HepG2 (cell line): ENCODE measurements around the gene AP3B1. TPM values are rescaled to one million over a fixed set of nuclear protein-coding genes. Genes with fewer than 3 reads are reported as not detected.

Experiments used
- ATAC-seq: fragments of 200-7000 bp; cut with Tn5 transposase; 3 replicates; pipeline ENCODE4 v1.9.1; 2020; ENCODE audit warnings: mild to moderate bottlenecking, moderate library complexity
- BruUV-seq: library from RNA; stranded (reverse); fragments of 400-500 nt; replicated peaks from 2 replicates; lab custom pipeline; 2021; lab: Mats Ljungman, UMichigan
- CTCF ChIA-PET: fragments of 300-600 bp; formaldehyde crosslinking; extraction: SDS; loops from one replicate; lab custom pipeline; 2021; ENCODE audit warnings: low total read pairs, inconsistent platforms, low intra/inter-chr PET ratio; lab: Yijun Ruan, JAX
- POLR2A ChIA-PET: fragments of 350-600 bp; sonication (Branson Sonifier 250); formaldehyde crosslinking; loops from one replicate; lab custom pipeline; 2020; ENCODE audit warnings: antibody characterized with exemption, inconsistent platforms; lab: Yijun Ruan, JAX
- DNase-seq: peaks from one replicate; pipeline ENCODE4 v3.0.0-alpha.2; 2015; ENCODE audit warnings: low spot score
- FAIRE-seq: peaks from 3 replicates; lab custom pipeline; 2011; peaks lifted over from hg19 to GRCh38; lab: Jason Lieb, UNC
- H2AFZ ChIP-seq: one replicate; pipeline ENCODE4 v1.6.1; 2011; ENCODE audit warnings: low read length, inconsistent platforms
- H3K27ac ChIP-seq: fragments of 300-600 bp; 3 replicates; pipeline ENCODE4 v1.8.0; 2011; ENCODE audit warnings: mixed run types, mild to moderate bottlenecking, mixed read lengths, low read length, inconsistent platforms; ENCODE audit not compliant: insufficient read depth; ENCODE audit errors: extremely low read length
- H3K27me3 ChIP-seq, 2 experiments: fragments of 200-600 bp in 1 of 2; 2 replicates in 1 of 2; 3 replicates in 1 of 2; pipeline versions ENCODE4 v1.6.0 to v1.8.0; 2011; ENCODE audit warnings: low read length in 2 of 2, mild to moderate bottlenecking in 2 of 2, moderate library complexity in 2 of 2, inconsistent platforms in 1 of 2; ENCODE audit not compliant: insufficient read depth in 2 of 2, control insufficient read depth in 1 of 2
- H3K36me3 ChIP-seq, 2 experiments: fragments of 200-600 bp in 1 of 2; replicated peaks in 1 of 2; 2 replicates in 1 of 2; 3 replicates in 1 of 2; pipeline versions ENCODE4 v1.5.1 to v1.8.0; 2011; ENCODE audit warnings: low read length in 2 of 2, inconsistent platforms in 1 of 2; ENCODE audit not compliant: insufficient read depth in 2 of 2, control insufficient read depth in 1 of 2
- H3K4me1 ChIP-seq: 2 replicates; pipeline ENCODE4 v1.5.1; 2012; ENCODE audit warnings: low read length, inconsistent platforms; ENCODE audit not compliant: insufficient read depth
- H3K4me2 ChIP-seq: 2 replicates; pipeline ENCODE4 v1.6.0; 2011; ENCODE audit warnings: low read depth, low read length, inconsistent platforms
- H3K4me3 ChIP-seq, 3 experiments: fragments of 200-600 bp in 1 of 3; sonication (generic), shearing (Covaris generic) in 1 of 3; replicated peaks in 1 of 3; 2 replicates each; pipeline ENCODE4 v1.5.1; 2011 to 2016; ENCODE audit warnings: low read length in 3 of 3, inconsistent platforms in 2 of 3, low read depth in 2 of 3, mild to moderate bottlenecking in 2 of 3, control low read depth in 1 of 3, mixed read lengths in 1 of 3; ENCODE audit not compliant: insufficient read depth in 1 of 3
- H3K79me2 ChIP-seq: one replicate; pipeline ENCODE4 v1.6.1; 2011; ENCODE audit warnings: low read length, inconsistent platforms; ENCODE audit not compliant: insufficient read depth
- H3K9ac ChIP-seq: 2 replicates; pipeline ENCODE4 v1.6.0; 2011; ENCODE audit warnings: mild to moderate bottlenecking, low read depth, low read length, inconsistent platforms; ENCODE audit not compliant: insufficient read depth
- H3K9me3 ChIP-seq: 2 replicates; pipeline ENCODE4 v1.5.1; 2012; ENCODE audit warnings: mild to moderate bottlenecking, low read length
- H4K20me1 ChIP-seq: 2 replicates; pipeline ENCODE4 v1.6.0; 2011; ENCODE audit warnings: inconsistent platforms, mild to moderate bottlenecking, low read length, moderate library complexity; ENCODE audit not compliant: insufficient read depth
- AGO2 ChIP-seq: fragments of 200-400 bp; formaldehyde crosslinking; optimal IDR thresholded peaks from 2 replicates; pipeline ENCODE3; 2017; ENCODE audit warnings: mild to moderate bottlenecking, low read depth, low read length, moderate library complexity
- CENPX ChIP-seq: sonication (generic); formaldehyde crosslinking; IDR thresholded peaks from 2 replicates; pipeline ENCODE4 v1.9.0; 2021; ENCODE audit warnings: mild to moderate bottlenecking, missing genetic modification reagents, moderate library complexity
- CSRNP2 ChIP-seq: sonication (generic); formaldehyde crosslinking; conservative IDR thresholded peaks from 2 replicates; pipeline ENCODE4 v1.8.0; 2022; ENCODE audit warnings: low read depth, missing genetic modification reagents
- HIVEP1 ChIP-seq: sonication (generic); formaldehyde crosslinking; IDR thresholded peaks from 2 replicates; pipeline ENCODE4 v1.4.0; 2020; ENCODE audit warnings: mild to moderate bottlenecking, missing genetic modification reagents
- HNRNPL ChIP-seq: fragments of 200-400 bp; formaldehyde crosslinking; IDR thresholded peaks from 2 replicates; pipeline ENCODE4 v1.6.1; 2017; ENCODE audit warnings: mild to moderate bottlenecking, low read depth, low read length
- HOXD1 ChIP-seq: sonication (generic); formaldehyde crosslinking; IDR thresholded peaks from 2 replicates; pipeline ENCODE4 v1.5.0; 2020; ENCODE audit warnings: missing genetic modification reagents
- MEF2D ChIP-seq: sonication (generic); formaldehyde crosslinking; IDR thresholded peaks from 2 replicates; pipeline ENCODE4 v1.5.1; 2020; ENCODE audit warnings: mild to moderate bottlenecking, missing genetic modification reagents
- NR3C1 ChIP-seq: sonication (generic); formaldehyde crosslinking; IDR thresholded peaks from 2 replicates; pipeline ENCODE4 v1.4.0; 2020; ENCODE audit warnings: missing genetic modification reagents
- SIN3B ChIP-seq: fragments of 150-350 bp; IDR thresholded peaks from 2 replicates; pipeline ENCODE4 v1.6.1; 2014; ENCODE audit warnings: low read length
- SMAD1 ChIP-seq: sonication (generic); formaldehyde crosslinking; IDR thresholded peaks from 2 replicates; pipeline ENCODE4 v1.4.0; 2020; ENCODE audit warnings: missing genetic modification reagents, low read depth, mild to moderate bottlenecking, borderline replicate concordance
- SP1 ChIP-seq, 2 experiments: fragments of 450-650 bp in 1 of 2; sonication (generic) in 1 of 2; formaldehyde crosslinking in 1 of 2; IDR thresholded peaks; 2 replicates each; pipeline versions ENCODE4 v1.4.0 to v1.6.1; 2016 to 2020; ENCODE audit warnings: missing genetic modification reagents in 1 of 2
- ZFYVE20 ChIP-seq: sonication (generic); formaldehyde crosslinking; IDR thresholded peaks from 2 replicates; pipeline ENCODE4 v1.8.0; 2023; ENCODE audit warnings: low read depth, mild to moderate bottlenecking, moderate library complexity, missing genetic modification reagents, borderline replicate concordance
- ZHX1 ChIP-seq: sonication (generic); formaldehyde crosslinking; IDR thresholded peaks from 2 replicates; pipeline ENCODE4 v1.8.1; 2022; ENCODE audit warnings: low read depth, mild to moderate bottlenecking, missing genetic modification reagents
- ZNF160 ChIP-seq: sonication (generic); formaldehyde crosslinking; IDR thresholded peaks from 2 replicates; pipeline ENCODE4 v1.8.0; 2022; ENCODE audit warnings: mild to moderate bottlenecking, inconsistent platforms, missing genetic modification reagents
- ZNF207 ChIP-seq: fragments of 450-650 bp; IDR thresholded peaks from 2 replicates; pipeline ENCODE4 v1.6.1; 2016; ENCODE audit warnings: antibody characterized with exemption, borderline replicate concordance
- ZNF446 ChIP-seq: sonication (generic); formaldehyde crosslinking; IDR thresholded peaks from 2 replicates; pipeline ENCODE4 v1.5.0; 2020; ENCODE audit warnings: mild to moderate bottlenecking, missing genetic modification reagents
- ZNF780A ChIP-seq: sonication (generic); formaldehyde crosslinking; IDR thresholded peaks from 2 replicates; pipeline ENCODE4 v1.8.0; 2022; ENCODE audit warnings: mild to moderate bottlenecking, missing genetic modification reagents, moderate library complexity
- WGBS: methylation state at CpG from one replicate; pipeline ENCODE4 v1.1.6; 2017; ENCODE audit warnings: low lambda C conversion rate; 5-methylcytosine and 5-hydroxymethylcytosine counted together
- in situ Hi-C: cut with HindIII; loops from 2 replicates; pipeline ENCODE4 v1.10.0; 2017; ENCODE audit warnings: low pct_unique_long_range_greater_than_20kb; ENCODE audit not compliant: extremely low pct_ligation_motif_present
- intact Hi-C: fragments of 100-400 bp; cut with micrococcal nuclease; formaldehyde crosslinking; loops from one replicate; pipeline ENCODE4 v1.10.0; 2022; ENCODE audit not compliant: unreplicated experiment
- polyA plus RNA-seq, 8 experiments: library from polyadenylated mRNA; depleted of rRNA in 3 of 8; stranded (reverse) in 7 of 8; unstranded in 1 of 8; fragments of >200 nt; fragmentation: Illumina TruSeq in 4 of 8; extraction: Trizol in 4 of 8; gene quantifications; 2 replicates each; pipeline versions ENCODE4 v1.2.1 to v1.2.3, GENCODE V29; 2011 to 2016; ENCODE audit warnings: low read depth in 4 of 8, missing spikeins in 1 of 8, mixed read lengths in 1 of 8; ENCODE audit not compliant: insufficient read depth in 1 of 8
- total RNA-seq, 5 experiments: library from RNA; depleted of rRNA; stranded (reverse); fragments of >200 nt; fragmentation: Illumina TruSeq; extraction: Trizol; gene quantifications; 2 replicates each; pipeline ENCODE4 v1.2.3, GENCODE V29; 2016; ENCODE audit warnings: low read depth in 1 of 5
- TF ChIP-seq, protein P1 (sequence below): IDR thresholded peaks from 2 replicates; pipeline ENCODE4 v1.6.1; 2018; ENCODE audit warnings: missing genetic modification reagents
- TF ChIP-seq, protein P2 (sequence below): sonication (generic); formaldehyde crosslinking; IDR thresholded peaks from 2 replicates; pipeline ENCODE4 v1.5.0; 2020; ENCODE audit warnings: mild to moderate bottlenecking, missing genetic modification reagents

The AP3B1 gene
- total and polyA plus RNA-seq, 2 of the 13 experiments (the other 11 are each of a cell fraction or from before 2014, with no cell fraction given), result 37.7 to 51.2 TPM

DNA sequence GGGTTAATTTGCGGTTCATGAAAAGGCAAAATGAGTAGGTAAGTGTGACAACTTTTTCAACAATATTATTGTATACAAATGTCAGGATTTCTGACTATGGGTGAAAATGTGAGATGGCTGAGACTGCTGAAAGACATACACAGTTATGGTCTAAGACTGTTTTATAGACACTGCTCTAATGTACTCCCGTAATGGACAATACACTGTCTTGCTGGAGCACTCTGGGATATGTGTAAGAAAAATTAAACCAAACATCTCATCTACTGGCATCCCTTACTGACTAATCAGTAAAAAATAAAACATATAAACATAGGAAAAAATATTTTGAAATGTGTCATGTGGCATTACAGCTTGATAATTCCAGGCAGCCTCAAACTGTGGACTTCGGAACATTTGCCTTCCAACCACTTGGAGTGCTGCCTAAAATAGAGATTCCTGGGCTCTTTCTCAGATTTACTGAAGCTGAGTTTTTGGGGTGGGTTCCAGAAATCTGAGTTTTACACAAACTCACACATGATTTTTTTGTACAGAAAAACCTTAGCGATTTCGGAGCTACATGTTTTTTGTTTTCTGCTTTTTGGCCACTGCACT is 284.5 kb downstream of the AP3B1 start:
- no peaks in the 10 kb centered on the region for H3K9me3 ChIP-seq
- H3K36me3 ChIP-seq, result no peaks in the 10 kb centered on the region
- H3K27me3 ChIP-seq, result no peaks in the 10 kb centered on the region
- H3K27ac ChIP-seq, result no peak overlapping the region
- H3K4me1 ChIP-seq, result peaks cover 17% of the 10 kb centered on the region; the same call in 1 of the 2 replicates
- DNase-seq, result no peak
- WGBS, result 97% methylated on average over 5 of the region's 5 CpGs
- no peak overlapping the region for H2AFZ ChIP-seq
- CTCF ChIA-PET, result no interaction called here
- in situ Hi-C loops, result no loop called here
- POLR2A ChIA-PET, result no interaction called here
- no peak overlapping the region for H3K4me2 ChIP-seq
- no TSS peak for BruUV-seq
- H3K4me3 ChIP-seq, result no peak overlapping the region
- H4K20me1 ChIP-seq, result no peaks in the 10 kb centered on the region
- peak; percentile 21 for FAIRE-seq
- H3K79me2 ChIP-seq, result no peaks in the 10 kb centered on the region
- ATAC-seq, result no peak
- intact Hi-C loops, result loop anchor here (10.0 kb wide), 1 partner anchor 235 kb away; the partner anchor contains the start of gene TBCA
- no peak overlapping the region for H3K9ac ChIP-seq
- no peak for TF ChIP-seq MEF2D (CRISPR knock-in tag)
- TF ChIP-seq CSRNP2 (CRISPR knock-in tag), result no peak
- no peak for TF ChIP-seq ZHX1 (CRISPR knock-in tag)
- TF ChIP-seq, protein P1, sequence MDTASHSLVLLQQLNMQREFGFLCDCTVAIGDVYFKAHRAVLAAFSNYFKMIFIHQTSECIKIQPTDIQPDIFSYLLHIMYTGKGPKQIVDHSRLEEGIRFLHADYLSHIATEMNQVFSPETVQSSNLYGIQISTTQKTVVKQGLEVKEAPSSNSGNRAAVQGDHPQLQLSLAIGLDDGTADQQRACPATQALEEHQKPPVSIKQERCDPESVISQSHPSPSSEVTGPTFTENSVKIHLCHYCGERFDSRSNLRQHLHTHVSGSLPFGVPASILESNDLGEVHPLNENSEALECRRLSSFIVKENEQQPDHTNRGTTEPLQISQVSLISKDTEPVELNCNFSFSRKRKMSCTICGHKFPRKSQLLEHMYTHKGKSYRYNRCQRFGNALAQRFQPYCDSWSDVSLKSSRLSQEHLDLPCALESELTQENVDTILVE, result no peak
- no peak for TF ChIP-seq ZNF446
- no peak for TF ChIP-seq ZNF207
- no peak for TF ChIP-seq HIVEP1 (CRISPR knock-in tag)
- TF ChIP-seq AGO2, result no peak
- no peak for TF ChIP-seq SMAD1 (CRISPR knock-in tag)
- no peak for TF ChIP-seq HOXD1
- TF ChIP-seq ZFYVE20 (CRISPR knock-in tag), result no peak
- TF ChIP-seq ZNF780A (CRISPR knock-in tag), result no peak
- TF ChIP-seq HNRNPL, result no peak
- TF ChIP-seq NR3C1, result no peak
- TF ChIP-seq, protein P2, sequence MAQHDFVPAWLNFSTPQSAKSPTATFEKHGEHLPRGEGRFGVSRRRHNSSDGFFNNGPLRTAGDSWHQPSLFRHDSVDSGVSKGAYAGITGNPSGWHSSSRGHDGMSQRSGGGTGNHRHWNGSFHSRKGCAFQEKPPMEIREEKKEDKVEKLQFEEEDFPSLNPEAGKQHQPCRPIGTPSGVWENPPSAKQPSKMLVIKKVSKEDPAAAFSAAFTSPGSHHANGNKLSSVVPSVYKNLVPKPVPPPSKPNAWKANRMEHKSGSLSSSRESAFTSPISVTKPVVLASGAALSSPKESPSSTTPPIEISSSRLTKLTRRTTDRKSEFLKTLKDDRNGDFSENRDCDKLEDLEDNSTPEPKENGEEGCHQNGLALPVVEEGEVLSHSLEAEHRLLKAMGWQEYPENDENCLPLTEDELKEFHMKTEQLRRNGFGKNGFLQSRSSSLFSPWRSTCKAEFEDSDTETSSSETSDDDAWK (CRISPR knock-in tag), result no peak
- TF ChIP-seq SIN3B, result no peak
- TF ChIP-seq ZNF160 (CRISPR knock-in tag), result no peak
- TF ChIP-seq SP1 (IDR thresholded peaks at IDR 0.05), result no peak
- TF ChIP-seq SP1 (CRISPR knock-in tag; IDR thresholded peaks at IDR 0.05), result no peak
- TF ChIP-seq CENPX (CRISPR knock-in tag), result no peak
